Colonic mucosa (tissue), 4 donors: ENCODE results near the gene COBL. TPM values are rescaled to one million over a fixed set of nuclear protein-coding genes. Genes with fewer than 3 reads are reported as not detected.
A peak's percentile ranks its signal among the peaks of the same experiment; 100 is the strongest.

Experiments used
- DNase-seq: peaks from one replicate; pipeline ENCODE4 v3.0.0-alpha.2; 2020
- H3K27ac ChIP-seq: fragments of 200-600 bp; one replicate; pipeline ENCODE4 v1.8.0; 2021
- H3K27me3 ChIP-seq: fragments of 200-600 bp; one replicate; pipeline ENCODE4 v1.8.0; 2021
- H3K36me3 ChIP-seq: fragments of 200-600 bp; one replicate; pipeline ENCODE4 v1.8.0; 2021
- H3K4me1 ChIP-seq: fragments of 200-600 bp; one replicate; pipeline ENCODE4 v1.8.0; 2021; ENCODE audit warnings: mild to moderate bottlenecking
- H3K4me3 ChIP-seq: fragments of 200-600 bp; one replicate; pipeline ENCODE4 v1.8.0; 2021
- H3K9ac ChIP-seq, 2 donors: one replicate each; pipeline ENCODE4 v1.7.0; 2013; ENCODE audit warnings: control low read depth in 2 of 2, low read depth in 2 of 2, low read length in 2 of 2
- H3K9me3 ChIP-seq: fragments of 200-600 bp; one replicate; pipeline ENCODE4 v1.8.0; 2021
- intact Hi-C: fragments of 100-400 bp; cut with DNase I; formaldehyde crosslinking; loops from one replicate; pipeline ENCODE4 v1.14.1; 2022
- total RNA-seq, 2 donors: library from RNA; stranded (reverse); fragmentation: NEBNext Ultra II Directional in 1 of 2; extraction: Animal tissue kit (Norgen Biotek cat#: 25700) in 1 of 2; gene quantifications; one replicate each; pipeline ENCODE4 v1.2.1, GENCODE V29; 2021
- TF ChIP-seq, protein P1 (sequence below): fragments of 200-600 bp; IDR thresholded peaks from one replicate; pipeline ENCODE4 v1.8.0; 2022; ENCODE audit warnings: antibody characterized with exemption, mild to moderate bottlenecking
- donor health status: healthy.
- donor health status: DM: no; HTN: no; CAD: no.
- donor health status: DM: no; HTN: no; CAD: no.

The COBL gene
- total RNA-seq, 2 donors from 2014 or later, result 36.8 to 49.2 TPM

GRCh38 chr7:51297986-51298385 lies 18.6 kb downstream of the COBL start:
- Histone ChIP-seq H3K27me3 (no peaks in the 10 kb centered on the region), H3K27ac (no peak overlapping the region), H3K36me3 (no peaks in the 10 kb centered on the region), H3K4me3 (no peak overlapping the region), H3K9me3 (no peaks in the 10 kb centered on the region), H3K4me1 (no peaks in the 10 kb centered on the region), H3K9ac (no peak overlapping the region)
- peak; percentile 3 for DNase-seq
- TF ChIP-seq, protein P1, sequence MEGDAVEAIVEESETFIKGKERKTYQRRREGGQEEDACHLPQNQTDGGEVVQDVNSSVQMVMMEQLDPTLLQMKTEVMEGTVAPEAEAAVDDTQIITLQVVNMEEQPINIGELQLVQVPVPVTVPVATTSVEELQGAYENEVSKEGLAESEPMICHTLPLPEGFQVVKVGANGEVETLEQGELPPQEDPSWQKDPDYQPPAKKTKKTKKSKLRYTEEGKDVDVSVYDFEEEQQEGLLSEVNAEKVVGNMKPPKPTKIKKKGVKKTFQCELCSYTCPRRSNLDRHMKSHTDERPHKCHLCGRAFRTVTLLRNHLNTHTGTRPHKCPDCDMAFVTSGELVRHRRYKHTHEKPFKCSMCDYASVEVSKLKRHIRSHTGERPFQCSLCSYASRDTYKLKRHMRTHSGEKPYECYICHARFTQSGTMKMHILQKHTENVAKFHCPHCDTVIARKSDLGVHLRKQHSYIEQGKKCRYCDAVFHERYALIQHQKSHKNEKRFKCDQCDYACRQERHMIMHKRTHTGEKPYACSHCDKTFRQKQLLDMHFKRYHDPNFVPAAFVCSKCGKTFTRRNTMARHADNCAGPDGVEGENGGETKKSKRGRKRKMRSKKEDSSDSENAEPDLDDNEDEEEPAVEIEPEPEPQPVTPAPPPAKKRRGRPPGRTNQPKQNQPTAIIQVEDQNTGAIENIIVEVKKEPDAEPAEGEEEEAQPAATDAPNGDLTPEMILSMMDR, result no peak
- intact Hi-C loops, result no loop called here

- Histone ChIP-seq H3K36me3 (no peaks in the 10 kb centered on the region), H3K4me3 (no peak overlapping the region), H3K4me1 (peaks cover 4% of the 10 kb centered on the region), H3K9ac (no peak overlapping the region), H3K9me3 (no peaks in the 10 kb centered on the region), H3K27ac (peak overlapping the region; percentile 52), H3K27me3 (no peaks in the 10 kb centered on the region)
- DNase-seq, result peak; percentile 83
- intact Hi-C loops, result no loop called here
- TF ChIP-seq, protein P1, result no peak
These were observed 21.0 kb downstream of the COBL start for GRCh38 chr7:51295440-51296245.

GRCh38 chr7:51292596-51292995 lies 24.0 kb downstream of the COBL start:
- TF ChIP-seq, protein P1, result no peak
- Histone ChIP-seq H3K4me3 (no peak overlapping the region), H3K36me3 (no peaks in the 10 kb centered on the region), H3K27ac (no peak overlapping the region), H3K9ac (no peak overlapping the region), H3K9me3 (no peaks in the 10 kb centered on the region), H3K27me3 (no peaks in the 10 kb centered on the region), H3K4me1 (peaks cover 9% of the 10 kb centered on the region)
- intact Hi-C loops, result no loop called here
- DNase-seq, result no peak

GRCh38 chr7:51290702-51291540 lies 25.7 kb downstream of the COBL start:
- H3K4me3 ChIP-seq, result no peak overlapping the region
- H3K36me3 ChIP-seq, result no peaks in the 10 kb centered on the region
- H3K4me1 ChIP-seq, result peaks cover 9% of the 10 kb centered on the region
- H3K27me3 ChIP-seq, result no peaks in the 10 kb centered on the region
- intact Hi-C loops, result no loop called here
- TF ChIP-seq, protein P1, result no peak
- no peaks in the 10 kb centered on the region for H3K9me3 ChIP-seq
- H3K9ac ChIP-seq, result peak overlapping the region in 1 of 2 donors; percentile 30
- DNase-seq, result peak; percentile 61
- H3K27ac ChIP-seq, result peak overlapping the region; percentile 71

- H3K27me3 ChIP-seq, result no peaks in the 10 kb centered on the region
These were observed 26.3 kb downstream of the COBL start for GRCh38 chr7:51290304-51290637.

More at GRCh38 chr7:51290304-51290637, 26.3 kb downstream of the COBL start:
- TF ChIP-seq, protein P1, result no peak
- Histone ChIP-seq H3K4me1 (peaks cover 9% of the 10 kb centered on the region), H3K9me3 (no peaks in the 10 kb centered on the region), H3K9ac (peak overlapping the region in 1 of 2 donors; percentile 30), H3K36me3 (no peaks in the 10 kb centered on the region), H3K27ac (peak overlapping the region; percentile 71), H3K4me3 (no peak overlapping the region)
- intact Hi-C loops, result no loop called here
- DNase-seq, result no peak
